Raji (cell line): Measurements from ENCODE around the gene LAMA4.

Source experiments
- POLR2A ChIP-seq: IDR thresholded peaks from 2 replicates; pipeline ENCODE4 v1.6.1; 2011; ENCODE audit warnings: low read depth, low read length, control low read depth; ENCODE audit not compliant: insufficient read depth

The LAMA4 gene, protein sequence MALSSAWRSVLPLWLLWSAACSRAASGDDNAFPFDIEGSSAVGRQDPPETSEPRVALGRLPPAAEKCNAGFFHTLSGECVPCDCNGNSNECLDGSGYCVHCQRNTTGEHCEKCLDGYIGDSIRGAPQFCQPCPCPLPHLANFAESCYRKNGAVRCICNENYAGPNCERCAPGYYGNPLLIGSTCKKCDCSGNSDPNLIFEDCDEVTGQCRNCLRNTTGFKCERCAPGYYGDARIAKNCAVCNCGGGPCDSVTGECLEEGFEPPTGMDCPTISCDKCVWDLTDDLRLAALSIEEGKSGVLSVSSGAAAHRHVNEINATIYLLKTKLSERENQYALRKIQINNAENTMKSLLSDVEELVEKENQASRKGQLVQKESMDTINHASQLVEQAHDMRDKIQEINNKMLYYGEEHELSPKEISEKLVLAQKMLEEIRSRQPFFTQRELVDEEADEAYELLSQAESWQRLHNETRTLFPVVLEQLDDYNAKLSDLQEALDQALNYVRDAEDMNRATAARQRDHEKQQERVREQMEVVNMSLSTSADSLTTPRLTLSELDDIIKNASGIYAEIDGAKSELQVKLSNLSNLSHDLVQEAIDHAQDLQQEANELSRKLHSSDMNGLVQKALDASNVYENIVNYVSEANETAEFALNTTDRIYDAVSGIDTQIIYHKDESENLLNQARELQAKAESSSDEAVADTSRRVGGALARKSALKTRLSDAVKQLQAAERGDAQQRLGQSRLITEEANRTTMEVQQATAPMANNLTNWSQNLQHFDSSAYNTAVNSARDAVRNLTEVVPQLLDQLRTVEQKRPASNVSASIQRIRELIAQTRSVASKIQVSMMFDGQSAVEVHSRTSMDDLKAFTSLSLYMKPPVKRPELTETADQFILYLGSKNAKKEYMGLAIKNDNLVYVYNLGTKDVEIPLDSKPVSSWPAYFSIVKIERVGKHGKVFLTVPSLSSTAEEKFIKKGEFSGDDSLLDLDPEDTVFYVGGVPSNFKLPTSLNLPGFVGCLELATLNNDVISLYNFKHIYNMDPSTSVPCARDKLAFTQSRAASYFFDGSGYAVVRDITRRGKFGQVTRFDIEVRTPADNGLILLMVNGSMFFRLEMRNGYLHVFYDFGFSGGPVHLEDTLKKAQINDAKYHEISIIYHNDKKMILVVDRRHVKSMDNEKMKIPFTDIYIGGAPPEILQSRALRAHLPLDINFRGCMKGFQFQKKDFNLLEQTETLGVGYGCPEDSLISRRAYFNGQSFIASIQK (N-terminal part only)

DNA sequence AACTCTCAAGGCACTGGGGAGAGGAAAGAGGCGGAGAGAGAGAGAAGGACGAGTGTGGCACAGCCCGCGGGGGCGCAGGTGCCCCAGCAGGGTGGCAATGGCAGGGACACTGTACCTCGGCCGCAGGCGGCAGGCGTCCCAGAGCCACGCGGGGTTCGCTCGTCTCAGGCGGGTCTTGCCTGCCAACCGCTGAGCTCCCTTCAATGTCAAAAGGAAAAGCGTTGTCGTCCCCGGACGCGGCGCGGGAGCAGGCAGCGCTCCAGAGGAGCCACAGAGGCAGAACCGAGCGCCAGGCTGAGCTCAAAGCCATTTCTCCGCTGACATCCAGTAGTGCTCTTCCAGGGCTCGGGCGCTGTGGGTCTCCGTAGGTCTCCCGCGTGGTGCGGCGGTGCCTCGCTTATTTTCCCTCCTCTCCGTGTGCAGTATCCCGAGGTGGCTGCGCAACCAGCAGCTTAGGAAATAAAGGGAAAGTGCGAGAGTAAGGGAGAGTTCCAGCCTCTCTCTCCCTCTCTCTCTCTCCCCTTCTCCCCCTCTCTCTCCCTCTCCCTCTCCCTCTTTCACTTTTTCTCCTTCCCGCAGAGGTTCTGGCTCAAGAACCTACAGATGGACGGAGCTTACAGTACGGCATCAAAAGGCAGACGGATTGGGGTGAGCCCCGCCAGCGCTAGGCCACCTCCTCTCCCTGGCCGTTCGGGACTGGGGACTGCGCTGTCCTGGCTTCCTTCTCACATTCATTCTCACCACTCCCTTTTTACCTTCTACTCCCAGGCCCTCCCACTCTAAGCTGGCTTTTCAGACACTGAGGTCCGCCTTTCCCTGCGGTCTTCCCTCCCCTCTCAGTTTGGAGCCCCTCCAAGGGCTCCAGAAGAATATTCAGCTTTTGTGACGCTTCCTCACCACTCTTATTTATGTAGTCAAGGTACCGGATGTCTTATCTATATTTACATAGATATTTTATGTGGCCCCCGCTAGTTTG is at the start of gene LAMA4:
TSS of gene LAMA4 (minus strand) at position 727 of the 976 bp plus-strand sequence. CDS start at position 310, 417 bp downstream.
- no peak for TF ChIP-seq POLR2A

DNA sequence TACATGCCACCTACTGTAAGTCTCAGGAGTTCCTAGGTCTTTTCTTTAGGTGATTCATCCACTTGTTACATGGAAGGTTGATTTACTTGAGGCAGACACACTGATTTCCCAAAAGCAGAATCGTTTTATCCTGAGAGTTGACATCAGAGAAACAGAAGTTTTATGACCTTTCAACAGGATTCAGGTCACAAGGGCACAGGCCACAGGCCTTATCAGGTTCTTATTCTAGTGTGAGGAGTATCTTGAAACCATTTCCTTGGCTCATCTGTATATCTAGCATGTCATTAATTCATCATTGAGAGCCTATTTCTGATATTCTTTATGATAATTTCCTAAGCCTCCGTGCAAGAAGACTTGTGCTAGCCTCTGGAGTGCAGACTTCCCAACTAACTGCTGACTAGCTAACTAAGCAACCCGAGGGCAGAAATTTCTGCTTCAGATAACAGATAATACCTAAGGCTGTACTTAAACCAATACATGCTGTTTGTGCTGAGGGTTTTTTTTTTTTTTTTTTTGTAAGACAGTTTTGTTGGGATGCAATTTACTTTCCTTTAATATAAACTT is 47.9 kb upstream of the LAMA4 start:
- no peak for TF ChIP-seq POLR2A

DNA sequence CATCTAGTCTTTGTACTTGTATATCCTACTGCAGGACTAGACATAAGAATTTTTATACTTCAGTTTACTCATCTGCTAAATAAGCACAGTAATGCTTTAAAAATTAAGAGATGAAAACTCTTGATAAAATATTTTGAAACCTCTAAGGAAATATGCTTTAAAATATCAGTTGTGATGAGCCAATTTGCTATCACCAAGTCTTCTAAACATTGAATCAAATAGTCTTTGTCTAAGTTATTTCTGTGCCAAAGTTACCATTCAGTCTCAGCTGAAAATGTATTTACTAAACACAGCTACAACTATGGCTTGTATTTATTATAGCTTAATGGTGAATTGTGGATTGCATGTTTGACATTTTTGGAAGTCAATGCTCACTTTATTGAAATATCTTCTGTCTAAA is 46.5 kb upstream of the LAMA4 start:
- TF ChIP-seq POLR2A = no peak

DNA sequence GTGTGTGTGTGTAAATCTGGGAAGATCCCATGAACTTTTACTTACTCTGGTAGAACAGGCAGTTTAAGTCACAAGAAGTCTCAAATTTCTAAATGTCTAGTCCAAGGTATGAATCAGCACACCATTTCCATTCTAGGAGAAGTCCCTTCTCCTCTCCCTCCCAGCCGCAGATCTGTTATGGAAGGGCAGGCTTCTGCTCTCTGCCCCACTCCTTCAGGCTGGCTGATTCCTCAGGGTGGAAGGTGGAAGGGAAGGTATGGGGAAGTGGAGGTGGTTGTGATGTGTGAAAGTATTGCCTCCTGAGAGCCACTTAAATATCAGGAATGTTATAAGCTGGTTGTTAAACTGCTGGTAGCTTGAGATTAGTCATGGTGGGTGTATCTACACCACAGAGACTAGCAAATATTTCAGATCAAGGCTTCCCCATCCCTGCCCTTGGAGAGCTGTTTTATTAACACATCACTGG is 44.5 kb upstream of the LAMA4 start:
- no peak for TF ChIP-seq POLR2A

DNA sequence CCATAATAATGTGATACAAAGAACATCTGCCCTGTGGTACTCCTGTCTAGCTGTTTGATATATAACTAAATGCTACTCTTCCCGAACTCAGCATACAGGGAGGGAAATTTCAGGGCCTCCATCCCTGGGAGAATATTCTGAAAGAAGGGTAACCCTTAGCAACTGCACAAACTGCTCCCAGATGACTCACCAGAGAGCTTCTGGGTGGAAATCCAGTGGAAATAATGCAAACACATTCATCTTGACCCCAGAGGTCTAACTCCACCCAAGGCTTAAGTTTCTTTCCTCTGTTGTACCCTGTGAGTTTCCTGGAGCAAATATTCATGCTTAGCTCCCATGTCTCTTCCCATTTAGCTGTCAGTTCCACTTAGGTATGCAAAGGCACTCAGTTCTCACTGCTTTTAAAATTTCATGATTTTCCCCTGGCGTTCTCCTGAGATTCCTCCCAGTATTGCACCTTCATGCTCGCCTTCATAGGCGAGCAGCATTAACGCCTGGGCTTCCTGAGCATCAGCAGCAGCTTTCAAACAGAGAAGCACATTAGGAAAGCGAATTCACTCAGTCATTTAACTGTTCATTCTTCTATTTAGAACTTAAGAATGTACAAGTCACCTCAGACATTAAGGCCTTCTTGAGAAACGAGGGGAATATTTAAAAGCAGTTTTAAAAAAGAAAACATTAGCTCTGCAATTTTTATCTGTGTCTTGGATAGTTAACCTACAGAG is 43.8 kb upstream of the LAMA4 start:
- TF ChIP-seq POLR2A = no peak

DNA sequence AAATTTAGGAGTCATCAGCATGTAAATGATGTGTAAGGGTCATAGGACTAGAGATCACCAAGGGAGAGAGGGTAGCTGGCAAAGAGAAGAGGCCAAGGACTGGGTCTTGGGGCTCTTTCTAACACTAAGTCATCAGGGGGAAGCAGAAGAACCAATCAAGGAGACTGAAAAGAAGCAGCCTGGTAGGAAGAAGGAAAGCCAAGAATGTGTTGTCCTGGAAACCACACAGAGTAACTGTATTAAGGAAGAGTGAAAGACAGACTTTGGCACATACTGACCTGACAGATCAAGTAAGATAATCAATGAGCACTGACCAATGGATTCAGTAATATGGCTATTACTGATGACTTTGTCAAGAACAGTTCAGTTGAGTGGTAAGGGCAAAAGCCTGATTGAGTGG is 42.3 kb upstream of the LAMA4 start:
- TF ChIP-seq POLR2A = no peak

DNA sequence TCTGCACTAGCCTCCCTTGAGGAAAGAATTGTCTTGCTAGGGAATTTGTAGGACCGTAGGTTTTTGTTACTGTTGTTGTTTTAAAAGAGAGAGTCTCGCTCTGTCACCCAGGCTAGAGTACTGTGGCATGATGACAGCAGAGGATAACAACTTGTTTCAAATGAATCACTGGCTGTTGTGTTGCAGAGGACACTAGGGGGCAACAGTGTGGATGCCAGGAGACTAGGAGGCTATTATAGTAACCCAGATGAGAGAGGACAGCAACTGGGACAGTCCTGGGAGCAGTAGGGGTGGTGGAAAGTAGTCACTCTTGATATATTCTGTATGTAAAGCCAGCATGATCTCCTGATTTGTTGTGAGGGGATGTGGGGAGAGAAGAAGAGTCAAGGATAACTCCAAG is 41.8 kb upstream of the LAMA4 start:
- TF ChIP-seq POLR2A = no peak

DNA sequence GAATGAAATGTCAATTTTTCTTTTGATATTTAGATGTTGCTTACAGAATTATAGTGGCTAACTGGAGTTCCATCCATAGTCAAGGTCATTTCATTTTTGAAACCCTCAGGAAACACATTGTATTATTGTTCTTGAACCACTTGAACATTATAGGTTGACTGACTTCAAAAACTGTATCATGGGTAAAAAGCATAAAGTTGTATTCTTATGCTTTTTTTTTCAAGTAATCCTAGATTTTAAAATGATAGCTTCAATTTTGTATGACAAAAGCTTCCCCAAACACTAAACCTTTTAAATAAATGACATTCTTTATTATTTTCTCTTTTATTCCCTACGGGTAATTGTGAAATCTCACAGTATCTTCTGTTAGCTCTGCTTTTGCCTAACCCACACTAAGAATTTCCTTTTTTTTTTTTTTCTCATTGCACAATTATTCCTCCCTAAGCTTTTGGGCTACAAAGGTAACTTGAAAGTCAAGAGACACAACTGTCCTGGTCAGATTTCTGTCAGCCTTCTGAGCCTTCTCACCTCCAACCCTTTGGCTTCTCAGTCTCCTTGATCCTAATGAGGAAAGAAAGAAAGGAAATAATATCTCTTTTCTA is 36.9 kb upstream of the LAMA4 start:
- TF ChIP-seq POLR2A = no peak

DNA sequence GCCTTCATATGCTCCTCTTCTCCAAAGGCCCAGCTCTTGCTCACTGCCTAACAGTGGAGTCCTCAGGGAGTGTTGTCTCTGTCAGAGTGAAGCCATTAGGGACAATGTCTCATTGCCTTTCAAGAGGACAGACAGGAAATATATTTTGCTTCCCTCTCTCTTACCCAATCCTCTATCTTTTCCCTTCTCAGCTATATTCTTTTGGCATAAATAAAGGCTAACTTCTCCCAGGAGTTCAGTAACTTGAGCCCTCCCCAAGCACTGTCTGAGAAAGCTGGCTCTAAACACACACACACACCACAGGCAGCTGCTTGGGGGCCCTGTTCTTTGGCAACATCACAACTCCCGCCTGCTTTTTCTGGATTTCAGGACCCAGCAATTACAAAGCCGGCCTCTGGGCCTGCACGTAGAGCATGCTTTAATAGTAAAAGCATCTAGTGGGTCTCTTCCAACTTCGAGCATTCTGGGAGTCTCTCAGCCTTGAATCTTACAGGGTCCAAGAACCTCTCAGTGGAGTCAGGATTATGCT is 34.7 kb upstream of the LAMA4 start:
- no peak for TF ChIP-seq POLR2A

DNA sequence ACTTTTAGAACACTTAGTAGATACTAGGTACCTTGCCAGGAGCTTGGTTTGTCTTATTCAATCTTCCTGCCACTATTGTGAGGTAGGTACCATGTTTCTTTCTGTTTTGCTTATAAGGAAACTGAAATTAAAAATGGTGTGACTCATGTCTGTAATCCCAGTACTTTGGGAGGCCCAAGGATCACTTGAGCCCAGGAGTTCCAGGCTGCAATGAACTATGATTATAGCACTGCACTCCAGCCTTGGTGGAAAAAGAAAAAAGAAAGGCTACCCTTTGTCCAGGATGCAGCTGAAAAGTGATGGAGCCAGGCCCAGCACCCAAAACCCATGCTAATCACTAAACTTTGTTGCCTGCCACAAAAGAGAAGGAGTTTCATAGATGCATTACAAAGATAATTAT is 34.1 kb upstream of the LAMA4 start:
- TF ChIP-seq POLR2A = no peak

DNA sequence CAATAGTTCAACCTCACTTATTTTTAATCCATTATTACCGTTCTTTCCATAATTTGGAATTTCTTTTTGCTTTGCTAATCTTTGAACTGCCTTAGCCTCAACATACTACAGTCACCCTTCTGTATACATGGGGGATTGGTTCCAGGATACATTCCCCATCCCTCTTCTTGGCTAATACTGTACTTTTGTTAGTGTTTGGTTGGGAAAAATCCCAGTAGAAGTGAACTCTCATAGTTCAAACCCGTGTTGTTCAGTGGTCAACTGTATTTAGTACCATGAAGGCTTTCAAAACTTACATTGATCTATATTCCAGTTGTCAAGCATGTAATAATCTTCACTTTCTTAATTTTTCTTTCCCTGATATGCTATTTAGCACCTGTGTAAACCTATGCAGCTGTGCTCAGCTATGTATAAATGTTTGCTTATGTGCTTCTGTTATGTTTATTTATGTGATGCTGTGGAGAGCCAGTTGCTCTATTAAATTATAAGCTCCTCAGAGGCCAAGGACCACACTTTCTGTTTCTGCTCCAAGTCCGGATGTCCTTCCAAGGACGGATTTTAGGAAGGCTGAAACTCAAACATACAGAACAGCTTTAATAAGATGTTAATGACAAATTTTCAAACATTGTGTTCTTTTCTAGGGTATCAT is 33.3 kb upstream of the LAMA4 start:
- no peak for TF ChIP-seq POLR2A
